SIG-M5 treated with dmso at 0.1 percent for 504 hours (cell line): ENCODE measurements around the gene PLA2G1B.

Source experiments
- DNase-seq: peaks from one replicate; lab custom pipeline; 2025; ENCODE audit not compliant: unreplicated experiment; lab: John Stamatoyannopoulos, UW

Gene PLA2G1B

GRCh38 chr12:120276734-120277133, 50.8 kb downstream of the PLA2G1B start:
- no peak for DNase-seq
